GM21526 (cell line): Measurements from ENCODE around the gene TCF3.
A peak's percentile ranks its signal among the peaks of the same experiment; 100 is the strongest.

Experiments used
- ATAC-seq: cut with Tn5 transposase; IDR thresholded peaks from one replicate; pipeline ENCODE4 v1.9.1; 2021; ENCODE audit warnings: moderate library complexity; ENCODE audit not compliant: unreplicated experiment, low FRiP score

The TCF3 gene

GRCh38 chr19:1613808-1614570, 38.4 kb downstream of the TCF3 start:
- ATAC-seq, result no peak

- no peak for ATAC-seq
These were observed 39.3 kb downstream of the TCF3 start for GRCh38 chr19:1613146-1613545.

- no peak for ATAC-seq
These were observed 40.0 kb downstream of the TCF3 start for GRCh38 chr19:1612114-1613086.

- no peak for ATAC-seq
These were observed 41.1 kb downstream of the TCF3 start for GRCh38 chr19:1611353-1611752.

- no peak for ATAC-seq
These were observed 41.8 kb downstream of the TCF3 start for GRCh38 chr19:1610579-1610978.

GRCh38 chr19:1609680-1610474, 42.5 kb downstream of the TCF3 start:
- ATAC-seq, result no peak

- no peak for ATAC-seq
These were observed 43.4 kb downstream of the TCF3 start for GRCh38 chr19:1609103-1609396.

- ATAC-seq, result no peak
These were observed 43.9 kb downstream of the TCF3 start for GRCh38 chr19:1608359-1609102.

GRCh38 chr19:1606138-1606651, 46.2 kb downstream of the TCF3 start:
- no peak for ATAC-seq

GRCh38 chr19:1605236-1606137, 46.9 kb downstream of the TCF3 start, which contains the start of gene UQCR11:
Gene UQCR11 (minus strand): TSS chr19:1605462. CDS start chr19:1605409, 53 bp downstream.
- peak; percentile 71 for ATAC-seq

- no peak for ATAC-seq
These were observed 50.2 kb downstream of the TCF3 start for GRCh38 chr19:1602091-1602707.

GRCh38 chr19:1601613-1602064, 50.8 kb downstream of the TCF3 start:
- ATAC-seq, result no peak

GRCh38 chr19:1599460-1599846, 53.0 kb downstream of the TCF3 start:
- ATAC-seq, result no peak

GRCh38 chr19:1598777-1599459, 53.5 kb downstream of the TCF3 start:
- no peak for ATAC-seq

GRCh38 chr19:1593501-1593772, 59.0 kb downstream of the TCF3 start:
- ATAC-seq, result no peak

GRCh38 chr19:1592755-1593500, 59.5 kb downstream of the TCF3 start, which contains the start of gene MBD3:
Gene MBD3 (minus strand): TSS chr19:1592865. CDS start chr19:1592631, 234 bp downstream.
- ATAC-seq, result peak; percentile 60

GRCh38 chr19:1592024-1592754, 60.2 kb downstream of the TCF3 start:
- peak; percentile 40 for ATAC-seq
